ENCODE results near the gene MUC7. TPM values are rescaled to one million over a fixed set of nuclear protein-coding genes. Genes with fewer than 3 reads are reported as not detected.
A peak's percentile ranks its signal among the peaks of the same experiment; 100 is the strongest.

MUC7 gene
- total and polyA plus RNA-seq, 8 donors, result 0.02 TPM; not detected in 7

- 68 to 76% methylated on average over 7 of the region's 7 CpGs for WGBS, 2 donors
- FAIRE-seq (no peak), ATAC-seq (peak in 1 of 4 donors; percentile 29), DNase-seq (no peak)
- Histone ChIP-seq H3K4me1 (no peaks in the 10 kb centered on the region), H3K4me3 (no peak overlapping the region), H3K27me3 (no peaks in the 10 kb centered on the region), H3K9me3 (no peaks in the 10 kb centered on the region), H3K27ac (no peak overlapping the region), H3K36me3 (no peaks in the 10 kb centered on the region)
- TF ChIP-seq CTCF (IDR thresholded peaks at IDR 0.05), result no peak
- intact Hi-C loops (cut with DNase I), result no loop called here
Observed at GRCh38 chr4:70522626-70523025, 50.6 kb downstream of the MUC7 start.

GRCh38 chr4:70530997-70531396, 59.0 kb downstream of the MUC7 start:
- Histone ChIP-seq H3K27ac (no peak overlapping the region), H3K4me3 (no peak overlapping the region), H3K9me3 (no peaks in the 10 kb centered on the region), H3K27me3 (no peaks in the 10 kb centered on the region), H3K36me3 (no peaks in the 10 kb centered on the region), H3K4me1 (no peaks in the 10 kb centered on the region)
- intact Hi-C loops (cut with DNase I), result no loop called here
- ATAC-seq, result no peak
- WGBS, 2 donors, result 69 to 76% methylated on average over 5 of the region's 5 CpGs
- no peak for DNase-seq
- no peak for TF ChIP-seq CTCF (IDR thresholded peaks at IDR 0.05)
- no peak for FAIRE-seq

- WGBS, 2 donors, result 58 to 71% methylated on average over 2 of the region's 2 CpGs
- ATAC-seq (no peak), FAIRE-seq (no peak)
Observed at GRCh38 chr4:70531981-70532380, 60.0 kb downstream of the MUC7 start.

More at GRCh38 chr4:70531981-70532380, 60.0 kb downstream of the MUC7 start:
- intact Hi-C loops (cut with DNase I), result no loop called here
- H3K36me3 ChIP-seq, result no peaks in the 10 kb centered on the region
- H3K9me3 ChIP-seq, result no peaks in the 10 kb centered on the region
- H3K27me3 ChIP-seq, result no peaks in the 10 kb centered on the region
- H3K4me3 ChIP-seq, result no peak overlapping the region
- TF ChIP-seq CTCF (IDR thresholded peaks at IDR 0.05), result no peak
- no peaks in the 10 kb centered on the region for H3K4me1 ChIP-seq
- no peak overlapping the region for H3K27ac ChIP-seq
- no peak for DNase-seq

Other genes with a start within 250 kb of the MUC7 start
- gene FDCSP, start 246.1 kb upstream of the MUC7 start, total RNA-seq, result under 1 TPM in 1 of 6 donors, not detected in 5; 0.94 TPM
- under 1 TPM; 0.28 to 0.61 TPM for gene FDCSP, start 246.1 kb upstream of the MUC7 start, polyA plus RNA-seq
- gene CSN3, start 229.6 kb upstream of the MUC7 start, total RNA-seq, result not detected
- gene CSN3, start 229.6 kb upstream of the MUC7 start, polyA plus RNA-seq, result not detected
- gene CABS1, start 137.2 kb upstream of the MUC7 start, total RNA-seq, result not detected
- gene CABS1, start 137.2 kb upstream of the MUC7 start, polyA plus RNA-seq, result not detected
- not detected for gene SMR3A, start 111.4 kb upstream of the MUC7 start, total RNA-seq
- not detected for gene SMR3A, start 111.4 kb upstream of the MUC7 start, polyA plus RNA-seq
- gene SMR3B, start 89.1 kb upstream of the MUC7 start, total RNA-seq, result not detected
- not detected for gene SMR3B, start 89.1 kb upstream of the MUC7 start, polyA plus RNA-seq
- gene OPRPN, start 74.3 kb upstream of the MUC7 start, total RNA-seq, result not detected
- not detected for gene OPRPN, start 74.3 kb upstream of the MUC7 start, polyA plus RNA-seq
- gene AMTN, start 46.4 kb downstream of the MUC7 start, total RNA-seq, result under 1 TPM in 1 of 6 donors, not detected in 5; 0.53 TPM
- gene AMTN, start 46.4 kb downstream of the MUC7 start, polyA plus RNA-seq, result not detected
- gene AMBN, start 120.1 kb downstream of the MUC7 start, total RNA-seq, result not detected
- under 1 TPM in 1 of 2 donors, not detected in 1; 0.05 TPM for gene AMBN, start 120.1 kb downstream of the MUC7 start, polyA plus RNA-seq
- gene ENAM, start 156.5 kb downstream of the MUC7 start, total RNA-seq, result 1 to 10 TPM in 4 of 6 donors, under 1 TPM in 2; 0.66 to 1.9 (median 1.3) TPM
- gene ENAM, start 156.5 kb downstream of the MUC7 start, polyA plus RNA-seq, result 1 to 10 TPM in 1 of 2 donors, under 1 TPM in 1; 0.57 to 3.2 TPM
- gene JCHAIN, start 194.3 kb downstream of the MUC7 start, total RNA-seq, result 100 to 1,000 TPM in 1 of 6 donors, 10 to 100 TPM in 1, 1 to 10 TPM in 3, under 1 TPM in 1; 0.42 to 122 (median 5.9) TPM
- 1 to 10 TPM in 1 of 2 donors, under 1 TPM in 1; 0.38 to 2.0 TPM for gene JCHAIN, start 194.3 kb downstream of the MUC7 start, polyA plus RNA-seq
- gene UTP3, start 216.3 kb downstream of the MUC7 start, total RNA-seq, result 10 to 100 TPM in 3 of 6 donors, 1 to 10 TPM in 3; 6.5 to 12.2 (median 9.6) TPM
- 10 to 100 TPM; 10.6 to 15.4 TPM for gene UTP3, start 216.3 kb downstream of the MUC7 start, polyA plus RNA-seq
- 10 to 100 TPM; 18.3 to 42.1 (median 19.8) TPM for gene RUFY3, start 249.8 kb downstream of the MUC7 start, total RNA-seq
- gene RUFY3, start 249.8 kb downstream of the MUC7 start, polyA plus RNA-seq, result 10 to 100 TPM; 23.2 to 31.8 TPM

Data from pancreas (tissue), 10 donors.